Subcutaneous adipose tissue (tissue), 4 donors: ENCODE measurements around the gene MRPL48. TPM values are rescaled to one million over a fixed set of nuclear protein-coding genes. Genes with fewer than 3 reads are reported as not detected.

Experiments
- CTCF ChIP-seq: fragments of 450-650 bp; IDR thresholded peaks from one replicate; pipeline ENCODE4 v1.5.1; 2016; ENCODE audit warnings: low read depth, mild to moderate bottlenecking, control low read depth, antibody characterized with exemption, moderate library complexity
- total RNA-seq, 4 donors: library from RNA; depleted of rRNA; stranded (reverse); fragments of >200 nt; gene quantifications; one replicate each; pipeline ENCODE4 v1.1.0, GENCODE V29; 2016

The MRPL48 gene
- total RNA-seq = 10 to 100 TPM in 3 of 4 donors, 1 to 10 TPM in 1; 8.2 to 12.4 (median 10.6) TPM

- TF ChIP-seq CTCF = no peak
Observed at GRCh38 chr11:73787643-73788558, at the start of gene MRPL48. Gene MRPL48 (plus strand): TSS chr11:73787874. CDS start chr11:73787972, 98 bp downstream.

- no peak for TF ChIP-seq CTCF
Observed at GRCh38 chr11:73743045-73743444, 44.6 kb upstream of the MRPL48 start.

GRCh38 chr11:73746701-73747100 is 41.0 kb upstream of the MRPL48 start:
- TF ChIP-seq CTCF = no peak

GRCh38 chr11:73747762-73748161 is 39.9 kb upstream of the MRPL48 start:
- TF ChIP-seq CTCF = no peak

GRCh38 chr11:73748300-73748699 is 39.4 kb upstream of the MRPL48 start:
- TF ChIP-seq CTCF = no peak

GRCh38 chr11:73749118-73749517 is 38.6 kb upstream of the MRPL48 start:
- no peak for TF ChIP-seq CTCF

- TF ChIP-seq CTCF = no peak
Observed at GRCh38 chr11:73750228-73750627, 37.4 kb upstream of the MRPL48 start.
